Activated naive CD8-positive, alpha-beta T cell (primary cell): ENCODE data around the gene USHBP1.

ENCODE experiments used
- H3K27ac Mint-ChIP-seq: one replicate; pipeline ENCODE4 v1.8.0; 2021; ENCODE audit warnings: mixed read lengths
- H3K27me3 Mint-ChIP-seq: one replicate; pipeline ENCODE4 v1.8.0; 2021; ENCODE audit warnings: mixed read lengths
- H3K36me3 Mint-ChIP-seq: one replicate; pipeline ENCODE4 v1.8.0; 2021; ENCODE audit warnings: mixed read lengths
- H3K4me1 Mint-ChIP-seq: one replicate; pipeline ENCODE4 v1.8.0; 2021; ENCODE audit warnings: low read depth, mixed read lengths
- H3K4me3 Mint-ChIP-seq: one replicate; pipeline ENCODE4 v1.8.0; 2021; ENCODE audit warnings: mild to moderate bottlenecking, mixed read lengths
- H3K9me3 Mint-ChIP-seq: one replicate; pipeline ENCODE4 v1.8.0; 2021; ENCODE audit warnings: low read depth, mixed read lengths

USHBP1 gene

GRCh38 chr19:17202713-17203112 lies 61.8 kb downstream of the USHBP1 start:
- Mint-ChIP-seq H3K4me3 (no peak overlapping the region), H3K9me3 (no peaks in the 10 kb centered on the region), H3K4me1 (no peaks in the 10 kb centered on the region), H3K27ac (no peak overlapping the region), H3K36me3 (peaks cover 4% of the 10 kb centered on the region), H3K27me3 (no peaks in the 10 kb centered on the region)

GRCh38 chr19:17202249-17202648 lies 62.3 kb downstream of the USHBP1 start:
- H3K4me3 Mint-ChIP-seq, result no peak overlapping the region
- no peaks in the 10 kb centered on the region for H3K4me1 Mint-ChIP-seq
- no peaks in the 10 kb centered on the region for H3K9me3 Mint-ChIP-seq
- H3K27me3 Mint-ChIP-seq, result no peaks in the 10 kb centered on the region
- peaks cover 4% of the 10 kb centered on the region for H3K36me3 Mint-ChIP-seq
- no peak overlapping the region for H3K27ac Mint-ChIP-seq

GRCh38 chr19:17200408-17201079 lies 64.0 kb downstream of the USHBP1 start:
- H3K27me3 Mint-ChIP-seq, result no peaks in the 10 kb centered on the region
- H3K9me3 Mint-ChIP-seq, result no peaks in the 10 kb centered on the region
- H3K4me1 Mint-ChIP-seq, result no peaks in the 10 kb centered on the region
- no peak overlapping the region for H3K27ac Mint-ChIP-seq
- H3K4me3 Mint-ChIP-seq, result no peak overlapping the region
- peaks cover 10% of the 10 kb centered on the region for H3K36me3 Mint-ChIP-seq
